GM11168 (cell line): ENCODE data around the gene PTGES.
"Not testable (repeated sequence)": the region's sequence is repeated elsewhere in the genome, so short reads cannot be mapped to it uniquely, and the experiment has no call there.

Source experiments
- in situ Hi-C: fragments of 300-500 bp; cut with MboI; formaldehyde crosslinking; loops from one replicate; pipeline ENCODE4 v1.12.0; 2022; ENCODE audit warnings: low sequenced_read_pairs; ENCODE audit not compliant: unreplicated experiment

Gene PTGES

DNA sequence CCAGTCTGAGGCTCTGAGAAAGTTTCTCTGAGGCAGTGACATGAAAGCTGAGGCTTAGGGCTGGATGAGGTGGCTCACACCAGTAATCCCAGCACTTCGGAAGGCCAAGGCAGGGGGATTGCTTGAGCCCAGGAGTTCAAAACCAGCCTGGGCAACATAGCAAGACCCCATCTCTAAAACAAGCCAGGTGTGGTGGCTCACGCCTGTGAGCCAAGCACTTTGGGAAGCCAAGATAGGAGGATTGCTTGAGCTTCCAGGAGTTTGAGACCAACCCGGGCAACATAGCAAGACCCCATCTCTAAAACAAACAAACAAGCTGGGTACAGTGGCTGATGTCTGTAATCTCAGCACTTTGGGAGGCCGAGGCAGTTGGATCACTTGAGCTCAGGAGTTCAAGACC is 3.8 kb downstream of the PTGES start:
- in situ Hi-C loops, result not testable (repeated sequence)

DNA sequence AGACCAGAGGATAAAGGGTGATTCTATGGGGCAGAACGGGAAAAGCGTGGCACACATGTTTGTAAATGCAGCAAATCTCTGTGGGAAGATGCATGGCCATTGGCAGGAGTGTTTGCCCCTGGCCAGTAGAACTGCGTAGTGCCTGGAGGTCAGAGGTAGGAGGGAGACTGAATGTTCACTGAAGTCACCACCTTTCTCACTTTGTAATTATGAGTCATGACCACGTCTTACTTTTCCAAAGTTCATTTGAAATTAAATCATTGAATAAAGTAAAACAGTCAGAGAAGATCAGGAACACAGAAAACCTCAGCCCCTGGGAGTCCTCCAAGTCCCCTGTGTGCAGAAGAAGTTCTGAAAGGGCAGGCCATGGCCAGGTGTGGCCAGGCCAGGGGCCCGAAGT is 4.6 kb downstream of the PTGES start:
- in situ Hi-C loops, result no loop called here

GRCh38 chr9:129746092-129746777 is 6.6 kb downstream of the PTGES start:
- in situ Hi-C loops, result no loop called here

- in situ Hi-C loops, result no loop called here
Observed at GRCh38 chr9:129745200-129745599, 7.6 kb downstream of the PTGES start.

- in situ Hi-C loops, result no loop called here
Observed at GRCh38 chr9:129740666-129741464, 12.0 kb downstream of the PTGES start.

DNA sequence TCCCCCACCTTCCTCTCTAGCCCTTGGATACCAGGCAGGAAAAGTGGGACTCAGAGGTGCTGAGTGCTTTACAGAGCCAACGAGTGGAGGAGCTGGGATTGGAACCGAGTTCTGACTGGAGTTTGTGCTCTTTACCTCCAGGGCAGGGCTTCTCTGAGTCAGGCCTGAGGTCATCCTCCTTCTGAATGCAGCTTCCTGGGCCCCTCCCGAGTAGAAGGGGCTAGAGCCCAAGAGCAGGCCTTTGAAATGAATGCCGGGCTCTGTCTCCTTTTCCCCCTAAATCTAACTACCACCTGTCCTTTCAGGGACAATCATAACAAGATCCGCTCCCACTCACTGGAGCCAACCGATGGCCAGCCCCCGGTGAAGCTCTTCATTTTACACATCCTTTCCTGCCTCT is 12.7 kb downstream of the PTGES start:
- in situ Hi-C loops, result no loop called here

DNA sequence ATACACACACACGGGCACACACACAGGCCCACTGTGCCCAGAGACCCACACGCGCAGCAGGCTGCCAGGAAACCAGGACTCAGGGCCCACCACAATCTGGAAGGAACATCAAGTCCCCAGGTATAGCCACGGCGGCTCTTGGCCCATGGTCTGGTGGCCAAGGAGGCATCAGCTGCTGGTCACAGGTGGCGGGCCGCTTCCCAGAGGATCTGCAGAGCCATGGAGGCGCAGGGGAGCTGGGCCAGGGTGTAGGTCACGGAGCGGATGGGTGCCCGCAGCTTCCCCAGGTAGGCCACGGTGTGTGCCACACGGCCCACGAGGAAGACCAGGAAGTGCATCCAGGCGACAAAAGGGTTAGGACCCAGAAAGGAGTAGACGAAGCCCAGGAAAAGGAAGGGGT is 13.4 kb downstream of the PTGES start:
- in situ Hi-C loops, result no loop called here

GRCh38 chr9:129737479-129738274 is 15.2 kb downstream of the PTGES start:
- in situ Hi-C loops, result no loop called here

- in situ Hi-C loops, result no loop called here
Observed at GRCh38 chr9:129736334-129736733, 16.5 kb downstream of the PTGES start.

DNA sequence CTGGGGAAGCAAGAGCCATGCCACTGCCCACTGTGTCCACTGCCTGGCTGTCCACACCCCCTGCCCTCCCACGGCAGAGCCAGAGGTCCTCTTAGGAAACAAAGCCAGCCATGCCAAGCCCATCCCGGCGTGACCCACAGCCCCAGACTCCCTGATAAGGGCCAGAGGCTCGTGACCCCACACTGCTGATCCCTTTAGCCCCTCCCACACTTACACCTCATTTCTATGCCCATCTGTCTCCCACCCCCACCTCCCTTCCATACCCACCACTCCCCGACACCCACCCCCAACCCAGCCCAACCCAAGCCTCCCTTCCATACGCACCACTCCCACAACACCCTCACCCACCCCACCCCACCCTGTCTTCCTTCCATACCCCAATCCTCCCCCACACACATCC is 17.3 kb downstream of the PTGES start:
- in situ Hi-C loops, result no loop called here

DNA sequence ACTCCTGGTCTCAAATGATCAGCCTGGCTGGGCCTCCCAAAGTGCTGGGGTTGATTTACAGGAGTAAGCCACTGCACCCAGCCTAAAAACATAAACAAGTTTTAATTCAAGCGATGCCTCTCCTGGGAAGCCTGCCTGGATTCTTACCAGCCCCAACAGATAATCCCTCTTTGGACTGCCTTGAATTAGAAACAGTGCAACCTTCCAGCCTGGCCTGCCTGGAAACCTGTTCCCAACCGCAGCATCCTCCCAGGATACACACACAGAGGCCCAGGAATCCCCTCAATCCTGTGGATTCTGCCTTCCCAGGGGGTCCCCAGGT is 19.2 kb downstream of the PTGES start:
- in situ Hi-C loops, result loop anchor here (5.0 kb wide), 1 partner anchor 54 kb away; no protein-coding TSS in a partner anchor

- in situ Hi-C loops, result loop anchor here (5.0 kb wide), 1 partner anchor 54 kb away; no protein-coding TSS in a partner anchor
Observed at GRCh38 chr9:129732946-129733631, 19.8 kb downstream of the PTGES start.

- in situ Hi-C loops, result loop anchor here (5.0 kb wide), 1 partner anchor 55 kb away; no protein-coding TSS in a partner anchor
Observed at GRCh38 chr9:129732100-129732499, 20.7 kb downstream of the PTGES start.

DNA sequence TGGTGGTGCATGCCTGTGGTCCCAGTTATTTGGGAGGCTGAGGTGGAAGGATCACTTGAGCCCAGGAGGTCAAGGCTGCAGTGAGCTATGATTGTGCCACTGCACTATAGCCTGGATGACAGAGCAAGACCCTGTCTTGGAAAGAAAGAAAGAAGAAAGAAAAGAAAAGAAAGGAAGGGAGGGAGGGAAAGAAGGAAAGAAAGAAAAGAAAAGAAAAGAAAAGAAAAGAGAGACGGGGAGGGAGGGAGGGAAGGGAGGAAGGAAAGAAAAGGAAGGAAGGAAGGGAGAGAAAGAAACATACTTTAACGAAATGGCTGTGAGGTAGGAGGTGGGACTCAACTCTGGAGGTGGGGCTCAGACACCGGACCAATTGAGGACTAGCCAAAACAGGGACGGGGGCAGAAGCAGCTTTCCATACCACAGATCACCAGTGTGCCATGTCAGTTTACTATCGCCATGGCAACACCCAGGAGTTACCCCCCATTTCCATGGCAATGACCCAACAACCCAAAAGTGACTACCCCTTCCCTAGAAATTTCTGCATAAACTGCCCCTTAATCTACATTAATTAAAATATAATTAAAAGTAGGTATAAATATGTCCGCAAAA is 21.3 kb downstream of the PTGES start:
- in situ Hi-C loops, result loop anchor here (5.0 kb wide), 1 partner anchor 56 kb away; no protein-coding TSS in a partner anchor

- in situ Hi-C loops, result no loop called here
Observed at GRCh38 chr9:129728744-129729143, 24.1 kb downstream of the PTGES start.

DNA sequence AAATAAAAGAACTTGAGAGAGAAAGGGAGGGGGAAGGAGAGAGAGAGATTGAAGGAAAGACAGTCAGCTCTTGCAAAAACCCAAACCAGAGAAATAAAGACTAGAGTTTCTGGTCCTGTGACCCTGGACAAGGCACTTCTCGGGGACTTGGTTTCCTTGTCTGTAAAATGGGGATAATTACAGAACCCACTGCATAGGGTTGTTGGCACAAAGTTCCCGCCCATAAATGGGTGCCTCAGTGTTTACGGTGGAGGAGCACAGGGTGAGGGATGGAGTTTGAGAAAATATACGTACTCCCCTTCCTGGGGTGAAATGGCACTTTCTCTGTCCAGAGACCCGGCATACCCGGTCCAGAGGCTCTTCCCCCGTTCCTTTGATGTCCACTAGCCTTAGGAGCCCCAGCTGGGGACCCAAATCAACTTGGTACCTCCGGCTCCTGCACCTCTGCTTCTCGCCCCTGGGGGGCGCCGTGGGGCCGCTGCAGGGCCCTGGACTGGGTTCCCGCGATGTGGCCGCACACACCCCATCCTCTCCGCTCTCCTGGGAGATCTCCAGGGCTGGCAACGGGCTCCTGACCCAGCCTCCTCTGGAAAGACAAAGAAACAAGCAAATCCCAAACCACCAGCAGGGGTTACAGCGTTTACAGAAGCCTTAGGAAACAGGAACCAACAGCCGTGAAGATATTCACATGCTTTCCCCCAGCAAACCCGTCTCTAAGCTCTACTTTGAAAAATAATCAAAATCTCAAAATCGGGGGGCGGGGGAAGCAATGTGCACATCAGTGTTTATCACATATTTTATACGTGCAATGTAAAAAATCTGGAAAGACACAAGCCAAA is 26.3 kb downstream of the PTGES start:
- in situ Hi-C loops, result no loop called here

GRCh38 chr9:129725795-129726251 is 27.0 kb downstream of the PTGES start:
- in situ Hi-C loops, result no loop called here

DNA sequence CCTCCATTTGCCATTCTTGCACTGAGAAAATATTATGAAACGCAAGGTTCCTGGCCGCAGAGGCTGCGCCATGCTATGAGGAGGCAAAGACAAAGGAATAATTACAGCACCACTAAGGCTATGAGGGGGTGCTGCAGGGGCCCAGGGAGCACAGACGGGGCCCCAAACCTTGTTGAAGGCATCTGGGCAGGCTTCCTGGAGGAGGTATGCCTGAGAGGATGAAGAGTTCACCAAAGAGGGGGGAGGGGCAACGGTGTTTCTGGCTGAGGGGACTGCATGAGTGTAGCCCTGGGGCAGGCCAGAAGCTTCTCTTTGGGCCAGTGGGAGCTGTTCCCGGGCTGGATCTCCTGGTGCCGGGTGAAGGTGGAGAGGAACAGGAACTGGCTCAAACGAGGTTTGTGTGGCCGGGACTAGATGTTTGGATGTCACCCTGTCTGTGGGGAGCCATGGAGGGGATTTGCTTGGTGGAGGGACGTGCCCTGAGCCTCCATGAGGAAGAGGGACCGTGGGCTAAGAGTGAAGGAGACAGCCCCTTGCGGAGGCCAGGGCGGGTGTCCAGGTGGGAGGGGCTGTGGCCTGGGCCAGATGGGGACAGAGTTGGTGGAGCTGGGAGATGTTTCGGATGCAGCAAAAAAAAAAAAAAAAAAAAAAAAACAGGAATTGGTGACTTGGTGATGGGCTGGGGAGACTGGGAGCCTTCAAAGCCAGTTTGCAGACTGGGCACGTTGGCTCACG is 28.2 kb downstream of the PTGES start:
- in situ Hi-C loops, result no loop called here
